GM08714 (cell line): Measurements from ENCODE around the gene KIAA0513.

Experiments used
- H3K4me3 ChIP-seq: fragments of 200-500 bp; sonication (Bioruptor generic); 2 replicates; pipeline ENCODE4 v1.5.1; 2014; ENCODE audit warnings: mild to moderate bottlenecking, low read length, inconsistent platforms
- ZNF274 ChIP-seq: IDR thresholded peaks from 2 replicates; pipeline ENCODE4 v1.6.1; 2012; ENCODE audit warnings: mild to moderate bottlenecking, low read depth, low read length

The KIAA0513 gene

GRCh38 chr16:85074225-85074914 is 46.8 kb downstream of the KIAA0513 start:
- no peak for TF ChIP-seq ZNF274
- H3K4me3 ChIP-seq = no peak overlapping the region

- TF ChIP-seq ZNF274 = no peak
- no peak overlapping the region for H3K4me3 ChIP-seq
These were observed 47.8 kb downstream of the KIAA0513 start for GRCh38 chr16:85075236-85075924.

- TF ChIP-seq ZNF274 = no peak
- H3K4me3 ChIP-seq = no peak overlapping the region
These were observed 49.4 kb downstream of the KIAA0513 start for GRCh38 chr16:85077039-85077438.

- TF ChIP-seq ZNF274 = no peak
These were observed 50.1 kb downstream of the KIAA0513 start for GRCh38 chr16:85077576-85078125.

GRCh38 chr16:85078226-85078625 is 50.6 kb downstream of the KIAA0513 start:
- TF ChIP-seq ZNF274 = no peak
- no peak overlapping the region for H3K4me3 ChIP-seq

More at GRCh38 chr16:85077576-85078125, 50.1 kb downstream of the KIAA0513 start:
- H3K4me3 ChIP-seq = no peak overlapping the region

GRCh38 chr16:85078952-85079351 is 51.4 kb downstream of the KIAA0513 start:
- no peak overlapping the region for H3K4me3 ChIP-seq
- TF ChIP-seq ZNF274 = no peak

- TF ChIP-seq ZNF274 = no peak
These were observed 52.4 kb downstream of the KIAA0513 start for GRCh38 chr16:85079785-85080570.

GRCh38 chr16:85081038-85081437 is 53.4 kb downstream of the KIAA0513 start:
- TF ChIP-seq ZNF274 = no peak
- no peak overlapping the region for H3K4me3 ChIP-seq

More at GRCh38 chr16:85079785-85080570, 52.4 kb downstream of the KIAA0513 start:
- no peak overlapping the region for H3K4me3 ChIP-seq

- TF ChIP-seq ZNF274 = no peak
- no peak overlapping the region for H3K4me3 ChIP-seq
These were observed 54.2 kb downstream of the KIAA0513 start for GRCh38 chr16:85081765-85082164.

GRCh38 chr16:85082173-85083050 is 54.8 kb downstream of the KIAA0513 start:
- no peak overlapping the region; the same call in 1 of the 2 replicates for H3K4me3 ChIP-seq
- TF ChIP-seq ZNF274 = no peak

- no peak for TF ChIP-seq ZNF274
- no peak overlapping the region; the same call in 1 of the 2 replicates for H3K4me3 ChIP-seq
These were observed 55.5 kb downstream of the KIAA0513 start for GRCh38 chr16:85083051-85083639.

GRCh38 chr16:85084841-85085510 is 57.4 kb downstream of the KIAA0513 start:
- TF ChIP-seq ZNF274 = no peak
- H3K4me3 ChIP-seq = no peak overlapping the region
